KOPT-K1 (cell line): Measurements from ENCODE around the gene CACNB2.
A peak's percentile ranks its signal among the peaks of the same experiment; 100 is the strongest.
"Not testable (repeated sequence)": the region's sequence is repeated elsewhere in the genome, so short reads cannot be mapped to it uniquely, and the experiment has no call there.

Experiments used
- H3K27ac ChIP-seq: fragments of 200-600 bp; sonication (generic); 2 replicates; pipeline ENCODE4 v1.5.1; 2016; ENCODE audit warnings: antibody characterized with exemption, mild to moderate bottlenecking, low read depth, low read length; ENCODE audit not compliant: poor library complexity, severe bottlenecking
- H3K36me3 ChIP-seq: fragments of 200-600 bp; sonication (generic); 2 replicates; pipeline ENCODE4 v1.5.1; 2017; ENCODE audit warnings: antibody characterized with exemption, mild to moderate bottlenecking, low read length, moderate library complexity; ENCODE audit not compliant: insufficient read depth
- H3K9me3 ChIP-seq: fragments of 200-600 bp; sonication (generic); 2 replicates; pipeline ENCODE4 v1.5.1; 2017; ENCODE audit warnings: antibody characterized with exemption, low read length, mild to moderate bottlenecking; ENCODE audit not compliant: insufficient read depth, poor library complexity, severe bottlenecking

Gene CACNB2

DNA sequence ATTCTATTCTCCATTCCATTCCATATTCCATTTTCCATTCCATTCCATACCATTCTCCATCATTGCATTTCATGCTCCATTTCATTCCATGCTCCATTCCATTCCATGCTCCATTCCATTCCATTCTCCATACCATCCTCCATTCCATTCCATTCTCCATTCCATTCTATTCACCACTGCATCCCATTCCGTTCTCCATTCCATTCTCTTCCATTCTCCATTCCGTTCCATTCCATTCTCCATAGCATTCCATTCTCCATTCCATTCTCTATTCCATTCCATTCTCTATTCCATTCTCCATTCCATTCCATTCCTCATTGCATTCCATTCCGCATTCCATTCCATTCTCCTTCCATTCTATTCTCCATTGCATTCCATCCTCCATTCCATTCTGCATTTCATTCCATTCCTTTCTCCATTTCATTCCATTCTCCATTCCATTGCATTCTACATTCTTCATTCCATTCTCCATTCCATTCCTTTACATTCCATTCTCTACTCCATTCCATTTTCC is 427.2 kb downstream of the CACNB2 start:
- no peaks in the 10 kb centered on the region for H3K36me3 ChIP-seq
- peaks cover 98% of the 10 kb centered on the region for H3K9me3 ChIP-seq
- no peak overlapping the region for H3K27ac ChIP-seq

DNA sequence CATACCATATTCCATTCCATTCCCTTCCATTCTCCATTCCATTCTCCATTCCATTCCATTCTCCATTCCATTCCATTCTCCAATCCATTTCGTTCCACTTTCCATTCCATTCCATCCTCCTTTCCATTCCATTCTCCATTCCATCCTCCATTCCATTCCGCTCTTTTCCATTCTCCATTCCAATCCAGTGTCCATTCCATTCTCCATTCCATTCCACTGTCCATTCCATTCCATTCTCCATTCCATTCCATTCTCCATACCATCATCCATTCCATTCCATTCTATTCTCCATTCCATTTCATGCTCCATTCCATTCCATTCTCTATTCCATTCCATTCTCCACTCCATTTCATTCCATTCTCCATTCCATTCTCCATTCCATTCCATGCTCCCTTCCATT is 430.2 kb downstream of the CACNB2 start:
- not testable (repeated sequence) for H3K27ac ChIP-seq, H3K36me3 ChIP-seq
- peaks cover 79% of the 10 kb centered on the region for H3K9me3 ChIP-seq

DNA sequence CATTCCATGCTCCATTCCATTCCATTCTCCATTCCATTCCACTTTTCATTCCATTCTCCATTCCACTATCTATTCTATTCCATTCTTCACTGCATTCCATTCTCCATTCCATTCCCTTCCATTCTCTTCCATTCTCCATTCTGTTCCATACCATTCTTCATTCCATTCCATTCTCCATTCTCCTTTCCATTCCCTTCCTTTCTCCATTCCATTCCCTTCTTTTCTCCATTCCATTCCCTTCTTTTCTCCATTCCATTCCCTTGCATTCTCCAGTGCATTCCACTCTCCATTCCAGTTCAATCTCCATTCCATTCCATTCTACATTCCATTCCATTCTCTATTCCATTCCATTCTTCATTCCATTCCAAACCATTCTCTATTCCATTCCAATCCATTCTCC is 430.9 kb downstream of the CACNB2 start:
- H3K36me3 ChIP-seq: peaks cover 12% of the 10 kb centered on the region
- no peak overlapping the region for H3K27ac ChIP-seq
- peaks cover 72% of the 10 kb centered on the region for H3K9me3 ChIP-seq

DNA sequence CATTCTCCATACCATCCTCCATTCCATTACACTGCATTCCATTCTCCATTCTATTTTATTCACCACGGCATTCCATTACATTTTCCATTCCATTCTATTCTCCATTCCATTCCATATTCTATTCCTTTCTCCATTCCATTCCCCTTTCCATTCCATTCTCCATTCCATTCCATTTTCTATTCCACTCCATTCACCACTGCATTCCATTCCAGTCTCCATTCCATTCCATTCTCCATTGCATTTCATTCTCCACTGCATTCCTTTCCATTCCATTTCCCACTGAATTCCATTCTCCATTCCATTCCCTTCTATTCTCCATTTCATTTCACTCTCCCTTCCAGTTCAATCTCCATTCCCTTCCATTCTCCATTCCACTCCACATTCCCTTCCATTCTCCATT is 431.6 kb downstream of the CACNB2 start:
- H3K36me3 ChIP-seq: peaks cover 18% of the 10 kb centered on the region
- peaks cover 65% of the 10 kb centered on the region for H3K9me3 ChIP-seq

DNA sequence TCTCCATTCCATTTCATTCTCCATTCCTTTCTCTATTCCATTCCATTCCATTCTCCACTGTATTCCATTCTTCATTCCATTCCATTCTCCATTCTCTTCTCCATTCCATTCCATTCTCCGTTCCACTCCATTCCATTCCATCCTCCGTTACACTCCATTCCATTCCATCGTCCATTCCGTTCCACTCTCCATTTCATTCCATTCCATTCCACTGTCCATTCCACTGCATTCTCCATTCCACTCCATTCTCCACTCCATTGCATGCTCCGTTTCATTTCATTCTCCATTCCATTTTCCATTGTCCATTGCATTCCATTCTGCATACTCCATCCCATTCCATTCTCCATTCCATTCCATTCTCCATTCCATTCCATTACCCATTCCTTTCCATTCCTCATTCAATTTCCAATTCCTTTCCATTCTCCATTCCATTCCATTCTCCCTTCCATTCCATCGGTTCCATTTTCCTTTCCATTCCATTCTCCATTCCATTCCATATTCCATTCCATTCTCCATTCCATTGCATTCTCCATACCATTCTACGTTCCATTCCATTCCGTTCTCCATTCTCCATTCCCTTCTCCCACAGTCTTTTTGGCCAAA is 432.8 kb downstream of the CACNB2 start:
- peaks cover 26% of the 10 kb centered on the region for H3K36me3 ChIP-seq
- H3K9me3 ChIP-seq: peaks cover 61% of the 10 kb centered on the region
- H3K27ac ChIP-seq: no peak overlapping the region

More for the DNA sequence above, 431.6 kb downstream of the CACNB2 start:
- no peak overlapping the region for H3K27ac ChIP-seq

DNA sequence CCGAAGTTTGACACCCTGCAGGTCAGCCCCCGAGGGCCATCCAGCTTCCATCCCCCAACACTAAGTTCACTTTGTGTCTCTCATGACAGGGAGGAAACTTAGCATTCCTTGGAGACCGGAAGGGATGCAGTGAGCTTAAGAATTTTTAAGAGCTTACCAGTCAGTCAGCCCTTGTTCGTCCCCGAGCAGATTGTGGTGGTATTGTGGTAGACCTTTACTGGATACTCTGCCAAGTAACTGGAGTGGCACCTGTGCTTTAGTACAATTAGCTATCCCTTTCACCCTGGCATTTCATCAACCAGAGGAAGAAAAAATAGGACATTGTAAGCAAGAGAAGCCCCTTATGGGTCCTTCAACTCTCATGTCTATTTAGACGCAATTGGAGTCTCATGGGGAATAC is 436.4 kb downstream of the CACNB2 start:
- H3K36me3 ChIP-seq: peaks cover 44% of the 10 kb centered on the region
- peaks cover 34% of the 10 kb centered on the region for H3K9me3 ChIP-seq
- no peak overlapping the region for H3K27ac ChIP-seq

DNA sequence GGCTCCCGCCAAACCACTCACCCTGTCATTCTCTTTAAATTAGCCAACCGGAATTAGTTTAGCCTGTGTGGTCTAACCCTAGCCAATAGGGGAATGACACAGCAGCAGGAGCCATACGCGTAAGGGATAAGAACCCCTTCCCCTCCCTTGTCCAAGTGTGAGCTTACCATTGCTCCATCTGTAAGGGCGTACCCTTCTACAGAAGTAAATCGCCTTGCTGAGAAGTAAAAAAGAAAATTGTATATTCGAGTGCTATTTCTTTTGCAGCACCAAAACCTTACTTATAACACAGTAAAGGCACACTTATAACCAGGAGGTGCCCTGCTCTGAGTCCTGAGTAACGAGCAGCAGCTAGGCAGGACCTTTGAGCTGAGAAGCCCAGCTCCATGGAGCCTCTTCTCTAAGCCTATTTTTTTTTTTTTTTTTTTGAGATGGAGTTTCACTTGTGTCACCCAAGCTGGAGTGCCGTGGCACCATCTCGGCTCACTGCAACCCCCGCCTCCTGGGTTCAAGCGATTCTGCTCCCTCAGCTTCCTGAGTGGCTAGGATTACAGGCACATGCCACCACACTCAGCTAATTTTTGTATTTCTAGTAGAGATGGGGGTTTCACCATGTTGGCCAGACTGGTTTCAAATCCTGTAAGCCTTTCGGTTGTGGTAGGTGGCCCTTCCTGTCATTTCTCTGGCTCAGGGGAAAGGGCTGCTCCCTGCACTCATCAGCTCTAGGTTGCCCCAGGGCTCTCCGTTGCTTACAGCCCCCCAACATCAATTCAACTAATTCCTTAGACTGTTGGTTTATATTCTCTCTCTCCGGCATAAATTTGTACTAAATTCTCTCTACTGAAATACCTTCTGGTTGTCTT is 437.8 kb downstream of the CACNB2 start:
- Histone ChIP-seq H3K36me3 (peaks cover 42% of the 10 kb centered on the region), H3K9me3 (peaks cover 19% of the 10 kb centered on the region), H3K27ac (no peak overlapping the region)

DNA sequence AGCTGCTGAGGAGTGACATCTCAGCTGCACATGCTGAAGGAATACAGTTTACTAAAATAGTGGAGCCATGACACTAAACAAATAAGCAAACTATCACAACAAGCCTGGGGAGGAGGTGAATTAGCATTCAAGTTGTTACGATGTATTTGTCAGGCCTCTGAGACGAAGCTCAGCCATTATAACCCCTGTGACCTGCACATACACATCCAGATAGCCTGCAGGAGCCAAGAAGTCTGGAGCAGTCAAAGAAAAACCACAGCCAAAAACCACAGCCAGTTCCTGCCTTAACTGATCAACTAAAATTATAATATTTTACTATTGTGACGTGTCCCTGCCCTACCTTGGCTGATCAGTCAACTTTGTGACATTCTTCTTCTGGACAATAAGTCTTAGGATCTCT is 442.6 kb downstream of the CACNB2 start:
- peak overlapping the region; percentile 58 for H3K27ac ChIP-seq
- peaks cover 55% of the 10 kb centered on the region for H3K36me3 ChIP-seq
- peaks cover 30% of the 10 kb centered on the region for H3K9me3 ChIP-seq

DNA sequence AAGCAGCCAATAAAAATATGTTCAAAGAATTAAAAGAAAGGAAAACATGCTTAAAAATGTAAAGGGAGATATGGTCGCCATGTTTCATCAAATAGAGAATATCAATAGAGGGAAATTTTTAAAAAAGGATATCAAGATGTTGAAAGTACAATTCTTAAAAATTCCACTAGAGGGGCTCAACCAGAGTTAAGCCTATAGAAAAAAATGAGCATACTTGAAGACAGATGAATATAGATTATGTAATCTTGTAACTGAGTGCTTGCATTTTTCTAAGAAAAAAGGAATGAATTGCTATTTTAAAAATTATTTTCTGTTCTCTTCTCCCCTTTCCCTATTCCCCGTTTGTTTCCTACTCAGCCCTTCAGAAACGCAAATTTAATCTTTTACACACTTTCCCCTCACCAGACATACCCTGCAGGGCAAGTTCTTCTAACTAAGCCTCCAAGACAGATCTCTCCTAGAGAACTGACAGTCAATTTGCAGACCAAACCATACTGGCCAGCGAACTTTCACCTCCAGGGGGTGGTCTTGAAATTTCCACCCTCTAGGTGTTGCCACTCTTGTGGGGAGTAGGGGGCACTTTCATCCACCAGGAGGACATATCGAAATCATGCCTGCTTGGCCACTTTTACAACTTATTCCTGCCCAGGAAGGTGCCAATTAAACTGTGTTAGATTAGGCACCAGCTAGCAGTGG is 443.5 kb downstream of the CACNB2 start:
- Histone ChIP-seq H3K36me3 (peaks cover 59% of the 10 kb centered on the region), H3K27ac (peak overlapping the region; percentile 58), H3K9me3 (peaks cover 21% of the 10 kb centered on the region)

DNA sequence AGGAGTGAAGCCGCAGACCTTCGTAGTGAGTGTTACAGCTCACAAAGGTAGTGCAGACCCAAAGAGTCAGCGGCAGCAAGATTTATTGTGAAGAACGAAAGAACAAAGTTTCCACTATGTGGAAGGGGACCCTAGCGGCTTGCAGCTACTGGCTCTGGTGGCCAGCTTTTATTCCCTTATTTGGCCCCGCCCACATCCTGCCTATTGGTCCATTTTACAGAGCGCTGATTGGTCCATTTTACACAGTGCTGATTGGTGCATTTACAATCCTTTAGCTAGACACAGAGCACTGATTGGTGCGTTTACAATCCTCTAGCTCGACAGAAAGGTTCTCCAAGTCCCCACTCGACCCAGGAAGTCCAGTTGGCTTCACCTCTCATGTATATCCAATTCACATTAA is 446.4 kb downstream of the CACNB2 start:
- Histone ChIP-seq H3K9me3 (peaks cover 20% of the 10 kb centered on the region), H3K36me3 (peaks cover 41% of the 10 kb centered on the region)
- not testable (repeated sequence) for H3K27ac ChIP-seq

DNA sequence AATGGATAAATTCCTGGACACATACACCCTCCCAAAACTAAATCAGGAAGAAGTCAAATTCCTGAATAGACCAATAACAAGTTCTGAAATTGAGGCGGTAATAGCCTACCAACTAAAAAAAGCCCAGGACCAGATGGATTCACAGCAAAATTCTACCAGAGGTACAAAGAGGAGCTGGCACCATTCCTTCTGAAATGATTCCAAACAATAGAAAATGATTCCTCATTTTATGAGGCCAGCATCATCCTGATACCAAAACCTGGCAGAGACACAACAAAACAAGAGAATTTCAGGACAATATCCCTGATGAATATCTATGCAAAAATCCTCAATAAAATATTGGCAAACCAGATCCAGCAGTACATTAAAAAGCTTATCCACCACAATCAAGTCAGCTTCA is 450.9 kb downstream of the CACNB2 start:
- not testable (repeated sequence) for H3K27ac ChIP-seq, H3K9me3 ChIP-seq
- H3K36me3 ChIP-seq: peaks cover 35% of the 10 kb centered on the region
